ENCODE data around the gene KIFC3. TPM values are rescaled to one million over a fixed set of nuclear protein-coding genes. Genes with fewer than 3 reads are reported as not detected.
A peak's percentile ranks its signal among the peaks of the same experiment; 100 is the strongest.

Gene KIFC3
- total and polyA plus RNA-seq, 8 donors, result 41.4 to 96.8 (median 60.0) TPM

- intact Hi-C loops (cut with DNase I), result no loop called here
- Histone ChIP-seq H3K4me1 (peaks cover 0 to 10% of the 10 kb centered on the region in 2 donors), H3K4me3 (no peak overlapping the region), H3K36me3 (peaks cover 0 to 73% of the 10 kb centered on the region in 2 donors), H3K27me3 (no peaks in the 10 kb centered on the region), H3K27ac (no peak overlapping the region), H3K9me3 (no peaks in the 10 kb centered on the region)
- DNase-seq (peak in 1 of 4 donors; percentile 68), ATAC-seq (no peak)
- TF ChIP-seq CTCF (IDR thresholded peaks at IDR 0.05), result no peak
These were observed 31.0 kb downstream of the KIFC3 start for GRCh38 chr16:57771141-57771785.

GRCh38 chr16:57770361-57770760 is 31.9 kb downstream of the KIFC3 start:
- intact Hi-C loops (cut with DNase I), result no loop called here
- DNase-seq (no peak), ATAC-seq (no peak)
- Histone ChIP-seq H3K27me3 (no peaks in the 10 kb centered on the region), H3K9me3 (no peaks in the 10 kb centered on the region), H3K4me1 (peaks cover 0 to 10% of the 10 kb centered on the region in 2 donors), H3K4me3 (no peak overlapping the region), H3K36me3 (peaks cover 0 to 72% of the 10 kb centered on the region in 2 donors), H3K27ac (no peak overlapping the region)
- TF ChIP-seq CTCF (IDR thresholded peaks at IDR 0.05), result no peak

GRCh38 chr16:57769541-57770145 is 32.6 kb downstream of the KIFC3 start:
- ATAC-seq, result no peak
- no peak for TF ChIP-seq CTCF (IDR thresholded peaks at IDR 0.05)
- H3K27ac ChIP-seq, result no peak overlapping the region
- no peaks in the 10 kb centered on the region for H3K9me3 ChIP-seq
- intact Hi-C loops (cut with DNase I), result no loop called here
- peaks cover 0 to 70% of the 10 kb centered on the region in 2 donors for H3K36me3 ChIP-seq
- no peaks in the 10 kb centered on the region for H3K27me3 ChIP-seq
- peak in 1 of 4 donors; percentile 73 for DNase-seq
- peaks cover 0 to 10% of the 10 kb centered on the region in 2 donors for H3K4me1 ChIP-seq
- no peak overlapping the region for H3K4me3 ChIP-seq

- Histone ChIP-seq H3K9me3 (no peaks in the 10 kb centered on the region), H3K27ac (no peak overlapping the region), H3K27me3 (no peaks in the 10 kb centered on the region), H3K36me3 (peaks cover 0 to 93% of the 10 kb centered on the region in 2 donors), H3K4me3 (no peak overlapping the region), H3K4me1 (peaks cover 0 to 8% of the 10 kb centered on the region in 2 donors)
- TF ChIP-seq CTCF (IDR thresholded peaks at IDR 0.05), result no peak
- intact Hi-C loops (cut with DNase I), result no loop called here
- ATAC-seq, result no peak
- peak in 1 of 4 donors; percentile 58 for DNase-seq
These were observed 35.5 kb downstream of the KIFC3 start for GRCh38 chr16:57766714-57767348.

- no peaks in the 10 kb centered on the region for H3K27me3 ChIP-seq
- ATAC-seq (no peak), DNase-seq (peak in 1 of 4 donors; percentile 50)
- no peaks in the 10 kb centered on the region for H3K9me3 ChIP-seq
- TF ChIP-seq CTCF (IDR thresholded peaks at IDR 0.05), result no peak
- H3K4me1 ChIP-seq, result peaks cover 0 to 8% of the 10 kb centered on the region in 2 donors
- H3K4me3 ChIP-seq, result no peak overlapping the region
- peaks cover 0 to 93% of the 10 kb centered on the region in 2 donors for H3K36me3 ChIP-seq
- intact Hi-C loops (cut with DNase I), result no loop called here
- H3K27ac ChIP-seq, result no peak overlapping the region
These were observed 37.0 kb downstream of the KIFC3 start for GRCh38 chr16:57765160-57765728.

Measured in left lung (tissue), 10 donors.